GM18517 (cell line): ENCODE measurements around the gene ZDHHC11.
"Not testable (repeated sequence)": the region's sequence is repeated elsewhere in the genome, so short reads cannot be mapped to it uniquely, and the experiment has no call there.

ENCODE experiments used
- ATAC-seq: cut with Tn5 transposase; IDR thresholded peaks from one replicate; pipeline ENCODE4 v1.9.1; 2021; ENCODE audit warnings: mild to moderate bottlenecking, moderate library complexity; ENCODE audit not compliant: unreplicated experiment

The ZDHHC11 gene

DNA sequence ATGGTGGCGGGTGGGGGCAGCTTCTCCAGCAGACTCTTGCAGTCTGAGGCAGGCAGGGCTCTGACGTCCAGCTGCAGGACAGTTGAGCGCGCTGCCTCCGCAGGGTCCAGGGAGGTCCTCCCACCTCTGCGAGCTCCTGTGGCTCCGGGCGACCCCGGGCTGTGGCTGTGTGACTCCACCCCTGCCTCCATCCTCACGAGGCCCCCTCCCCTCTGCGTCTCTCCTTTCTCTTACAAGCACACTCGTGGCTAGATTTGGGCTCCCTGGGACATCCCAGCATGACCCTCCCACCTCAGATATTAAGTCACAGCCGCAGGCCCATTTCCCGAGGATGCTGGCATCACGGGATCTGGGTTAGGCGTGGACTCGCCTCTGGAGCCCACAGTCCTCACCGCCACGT lies 100.6 kb downstream of the ZDHHC11 start:
- not testable (repeated sequence) for ATAC-seq

DNA sequence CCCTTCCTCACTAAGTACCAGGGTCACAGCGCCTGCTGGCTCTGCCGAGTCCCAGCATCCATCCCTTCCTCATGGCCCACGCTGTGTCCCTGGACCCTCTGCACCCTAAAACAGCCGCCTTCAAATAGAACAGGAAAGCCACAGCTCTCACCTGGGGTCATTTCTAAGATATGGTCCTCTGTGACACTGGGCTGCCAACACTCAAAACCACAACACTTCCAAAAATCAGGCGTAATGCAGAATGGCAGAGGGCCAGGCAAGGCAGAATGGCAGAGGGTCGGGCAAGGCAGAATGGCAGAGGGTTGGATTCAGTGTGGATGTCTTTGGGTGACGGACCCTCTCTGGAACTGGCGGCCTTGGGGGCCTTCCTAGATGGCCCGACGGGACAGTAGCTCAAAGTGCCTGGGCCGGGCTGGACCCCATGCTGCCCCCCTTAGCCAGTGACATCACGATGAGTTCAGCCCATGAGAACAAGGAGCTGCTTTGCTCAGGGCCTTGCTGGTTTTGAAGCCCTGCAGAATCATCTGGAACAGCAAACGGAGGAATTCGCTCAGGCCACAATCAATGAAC lies 101.6 kb downstream of the ZDHHC11 start:
- no peak for ATAC-seq

DNA sequence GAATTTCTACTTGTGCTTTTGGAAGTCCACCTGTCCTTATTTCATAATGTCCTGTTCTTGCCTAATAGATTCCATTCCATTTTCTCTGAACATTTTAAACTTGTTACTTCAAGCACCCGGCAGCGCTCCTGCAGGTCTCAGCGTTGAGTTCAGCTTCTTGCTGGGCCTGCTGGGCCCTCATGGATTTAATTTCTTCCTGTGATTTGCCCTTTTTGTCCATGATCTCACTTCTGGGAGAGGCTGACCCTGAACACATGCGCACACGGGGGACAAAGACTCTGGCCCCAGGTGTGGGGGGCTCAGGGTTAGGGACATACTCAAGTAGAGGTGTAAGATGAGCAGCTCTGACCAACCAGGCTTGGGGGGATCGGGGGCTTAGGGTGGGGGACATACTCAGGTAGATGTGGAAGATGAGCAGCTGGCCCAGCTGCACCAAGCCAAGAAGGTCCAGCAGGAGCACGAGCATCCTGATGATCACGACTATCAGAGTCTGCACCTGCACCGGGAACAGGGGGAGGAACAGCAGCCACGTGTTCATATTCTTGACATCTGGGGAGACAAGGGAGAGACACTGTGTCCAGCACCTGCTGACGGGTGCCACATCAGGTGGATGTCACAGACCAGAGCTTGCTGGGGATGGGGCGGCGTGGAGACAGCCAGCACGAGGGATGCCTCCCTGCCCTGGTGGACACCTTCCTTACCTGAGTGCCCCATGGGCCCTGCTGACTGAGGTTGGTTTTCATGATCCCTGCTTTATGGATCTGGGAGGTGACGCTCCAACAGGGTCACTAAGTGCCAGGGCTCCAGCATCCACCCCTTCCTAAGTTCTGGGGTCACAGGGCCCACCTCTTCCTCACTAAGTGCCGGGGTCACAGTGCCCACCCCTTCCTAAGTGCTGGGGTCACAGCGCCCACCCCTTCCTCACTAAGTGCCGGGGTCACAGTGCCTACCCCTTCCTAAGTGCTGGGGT lies 102.5 kb downstream of the ZDHHC11 start:
- ATAC-seq = not testable (repeated sequence)

DNA sequence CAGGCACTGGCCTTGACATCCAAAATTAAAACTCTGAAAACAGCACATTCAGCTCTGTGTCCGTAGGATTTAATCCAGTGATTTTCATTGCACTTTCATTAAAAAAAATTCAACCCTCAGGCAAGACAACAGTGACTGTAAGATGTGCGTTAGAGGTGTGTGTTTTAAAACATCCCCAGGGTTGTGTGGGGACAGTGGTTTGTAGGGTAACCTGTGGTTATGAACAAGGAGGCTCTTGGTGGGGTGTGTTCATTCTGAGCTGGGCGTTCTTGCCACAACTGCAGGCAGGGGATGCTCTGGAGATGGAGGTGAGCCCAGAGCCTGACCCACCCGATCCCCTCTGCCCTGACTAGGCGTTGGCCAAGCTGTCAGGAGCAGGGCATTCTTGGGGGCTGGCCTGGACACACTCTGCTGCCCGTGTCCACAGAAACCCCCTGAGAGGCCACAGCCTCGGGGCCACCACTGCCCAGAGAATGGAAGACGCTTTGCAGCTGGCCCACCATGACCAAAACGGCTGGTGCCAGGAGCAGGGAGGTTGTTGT lies 103.4 kb downstream of the ZDHHC11 start:
- not testable (repeated sequence) for ATAC-seq

DNA sequence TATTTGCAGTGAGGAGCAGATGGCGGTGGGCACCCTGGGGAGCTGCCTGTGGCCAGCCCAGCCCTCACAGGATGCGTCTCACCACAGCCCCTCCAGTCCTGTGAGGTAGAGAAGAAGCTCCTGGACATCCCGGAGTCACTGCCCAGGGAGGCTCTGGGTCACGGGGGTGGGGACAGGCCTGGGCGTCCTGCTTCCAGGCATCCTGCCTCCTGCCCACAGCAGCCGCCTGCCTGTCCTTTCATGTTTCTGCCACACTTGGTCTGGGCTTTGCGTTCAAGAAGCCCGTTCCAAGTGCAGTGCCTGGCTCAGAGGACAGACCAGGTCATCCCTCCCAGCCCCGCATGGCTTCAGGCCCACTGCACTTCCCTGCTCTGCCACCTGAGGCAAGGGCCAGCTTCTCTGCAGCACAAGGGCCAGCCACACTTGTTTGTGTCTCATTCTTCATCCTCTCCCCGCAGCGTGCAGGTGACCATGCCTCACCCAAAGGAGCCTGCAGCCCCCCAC lies 104.5 kb downstream of the ZDHHC11 start:
- ATAC-seq = no peak
